HK-2 (cell line): Measurements from ENCODE around the gene VAMP2.

ENCODE experiments used
- DNase-seq: peaks from one replicate; pipeline ENCODE4 v3.0.0-alpha.2; 2018; ENCODE audit not compliant: unreplicated experiment

Gene VAMP2, protein sequence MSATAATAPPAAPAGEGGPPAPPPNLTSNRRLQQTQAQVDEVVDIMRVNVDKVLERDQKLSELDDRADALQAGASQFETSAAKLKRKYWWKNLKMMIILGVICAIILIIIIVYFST

DNA sequence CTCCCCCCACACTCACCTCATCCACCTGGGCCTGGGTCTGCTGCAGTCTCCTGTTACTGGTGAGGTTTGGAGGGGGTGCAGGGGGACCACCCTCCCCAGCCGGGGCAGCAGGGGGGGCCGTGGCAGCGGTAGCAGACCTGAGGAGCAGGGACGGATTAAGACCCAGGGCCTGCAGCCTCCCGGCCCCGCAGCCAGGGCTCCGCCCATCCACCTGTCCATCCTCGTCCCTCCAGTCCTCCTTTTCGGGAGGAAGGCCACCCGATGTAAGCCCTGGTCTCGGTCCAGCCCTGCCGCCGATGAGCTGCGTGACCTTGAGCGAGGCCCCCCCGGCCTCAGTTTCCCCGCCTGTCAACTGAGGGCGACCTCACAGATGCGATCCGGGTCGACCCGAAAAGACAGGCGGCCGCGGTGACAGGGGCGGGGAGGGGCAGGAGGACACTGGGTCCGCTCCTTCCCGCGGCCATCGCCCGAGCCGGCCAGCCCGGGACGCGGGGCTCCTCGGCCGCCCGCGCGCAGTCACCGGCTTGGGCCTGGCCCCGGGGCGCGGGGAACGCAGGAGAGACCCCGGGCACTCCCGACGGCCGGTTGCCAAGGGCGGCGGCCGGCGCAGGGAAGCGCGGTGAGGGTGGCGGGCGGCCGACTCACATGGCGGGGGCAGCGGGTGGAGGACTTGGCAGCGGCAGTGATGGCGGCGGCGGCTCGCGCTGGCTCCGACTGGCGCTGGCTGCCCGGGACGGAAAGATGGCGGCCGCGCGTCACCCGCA, at the start of gene VAMP2:
Gene VAMP2, minus strand, starts transcription at position 716 of the 764 bp plus-strand sequence. Its CDS starts 69 bp downstream, at position 647.
- peak; percentile 54 for DNase-seq

DNA sequence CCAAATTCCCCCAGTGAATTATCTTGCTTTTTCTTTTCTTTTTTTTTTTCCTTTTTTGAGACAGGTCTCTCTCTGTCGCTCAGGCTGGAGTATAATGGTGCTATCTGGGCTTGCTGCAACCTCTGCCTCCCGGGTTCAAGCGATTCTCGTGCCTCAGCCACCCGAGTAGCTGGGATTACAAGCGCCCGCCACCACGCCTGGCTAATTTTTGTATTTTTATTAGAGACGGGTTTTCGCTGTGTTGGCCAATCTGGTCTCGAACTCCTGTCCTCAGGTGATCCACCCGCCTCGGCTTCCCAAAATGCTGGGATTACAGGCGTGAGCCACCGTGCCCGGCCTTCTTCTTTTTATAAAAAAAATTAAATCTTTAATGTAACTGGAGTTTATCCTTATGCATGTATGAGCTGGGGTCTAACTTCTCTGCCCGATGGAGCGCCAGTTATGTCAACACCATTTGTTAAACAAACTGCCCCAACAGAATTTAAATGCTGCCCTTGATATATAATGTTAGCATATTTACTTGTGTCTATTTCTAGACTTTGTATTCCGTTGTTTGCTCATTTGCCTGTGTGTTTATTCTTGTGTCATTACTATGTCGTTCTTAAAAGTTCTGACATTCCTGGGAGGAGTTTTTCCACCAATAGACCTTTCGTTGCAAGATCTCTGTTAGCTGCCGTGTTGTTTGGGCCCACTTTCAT, 48.2 kb upstream of the VAMP2 start:
- peak; percentile 34 for DNase-seq

DNA sequence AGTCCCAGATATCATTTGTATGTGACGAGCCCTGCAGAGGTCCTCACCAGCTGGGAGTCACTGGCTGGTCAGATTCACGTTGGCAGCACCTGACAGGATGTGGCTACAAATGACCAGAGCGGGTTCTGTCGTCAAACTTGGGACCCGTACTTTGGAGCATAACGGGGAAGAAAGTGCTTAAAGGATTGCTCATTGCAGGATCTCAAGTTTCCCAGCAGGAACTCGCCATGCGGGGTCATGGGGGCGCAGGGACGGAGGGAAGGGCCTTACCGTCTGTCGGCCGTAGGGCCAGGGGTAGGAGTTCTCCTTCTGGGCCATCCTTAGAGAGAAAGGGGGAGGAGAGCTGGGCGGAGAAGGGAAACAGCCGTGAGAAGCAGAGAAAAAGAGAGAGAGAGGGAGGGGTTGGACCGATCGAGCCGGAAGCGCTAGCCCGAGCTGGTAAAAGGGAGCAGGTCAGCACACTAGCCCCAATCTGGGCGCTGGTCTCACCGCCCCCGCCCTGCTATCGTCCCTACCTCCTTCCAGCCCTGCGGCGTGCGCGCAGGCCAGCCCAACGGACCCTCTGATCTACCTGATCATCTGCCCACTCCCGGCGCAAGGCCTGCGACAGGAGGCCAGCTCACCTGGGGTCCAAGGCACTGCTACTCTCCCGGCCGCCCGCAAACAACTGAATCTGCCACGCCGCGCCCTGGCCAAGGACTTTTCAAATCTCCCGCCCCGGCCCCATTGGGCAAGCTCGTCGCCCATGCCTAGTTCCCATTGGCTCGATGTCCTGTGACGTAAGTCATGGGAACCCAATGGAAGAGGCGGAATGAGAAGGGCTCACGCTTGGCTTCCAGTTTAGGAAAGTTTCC, 47.4 kb upstream of the VAMP2 start, which contains the start of gene AURKB:
Gene AURKB, minus strand, starts transcription at position 669 of the 854 bp plus-strand sequence. Its CDS starts 351 bp downstream, at position 318.
- DNase-seq: peak; percentile 94

DNA sequence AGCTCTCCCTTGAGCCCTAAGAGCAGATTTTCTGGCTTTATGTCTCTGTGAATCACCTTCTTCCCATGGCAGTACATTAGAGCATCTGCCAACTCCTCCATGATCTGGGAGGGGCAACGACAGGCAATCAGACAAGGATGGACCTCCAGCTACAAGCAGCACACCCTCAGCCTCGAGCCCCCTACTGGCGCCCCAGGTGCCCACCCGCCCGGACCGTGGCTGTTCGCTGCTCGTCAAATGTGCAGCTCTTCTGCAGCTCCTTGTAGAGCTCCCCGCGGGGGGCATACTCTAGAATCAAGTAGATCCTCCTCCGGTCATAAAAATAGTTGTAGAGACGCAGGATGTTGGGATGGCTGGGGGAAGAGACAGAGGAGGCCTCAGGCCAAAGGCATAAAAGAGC, 43.8 kb upstream of the VAMP2 start:
- no peak for DNase-seq

DNA sequence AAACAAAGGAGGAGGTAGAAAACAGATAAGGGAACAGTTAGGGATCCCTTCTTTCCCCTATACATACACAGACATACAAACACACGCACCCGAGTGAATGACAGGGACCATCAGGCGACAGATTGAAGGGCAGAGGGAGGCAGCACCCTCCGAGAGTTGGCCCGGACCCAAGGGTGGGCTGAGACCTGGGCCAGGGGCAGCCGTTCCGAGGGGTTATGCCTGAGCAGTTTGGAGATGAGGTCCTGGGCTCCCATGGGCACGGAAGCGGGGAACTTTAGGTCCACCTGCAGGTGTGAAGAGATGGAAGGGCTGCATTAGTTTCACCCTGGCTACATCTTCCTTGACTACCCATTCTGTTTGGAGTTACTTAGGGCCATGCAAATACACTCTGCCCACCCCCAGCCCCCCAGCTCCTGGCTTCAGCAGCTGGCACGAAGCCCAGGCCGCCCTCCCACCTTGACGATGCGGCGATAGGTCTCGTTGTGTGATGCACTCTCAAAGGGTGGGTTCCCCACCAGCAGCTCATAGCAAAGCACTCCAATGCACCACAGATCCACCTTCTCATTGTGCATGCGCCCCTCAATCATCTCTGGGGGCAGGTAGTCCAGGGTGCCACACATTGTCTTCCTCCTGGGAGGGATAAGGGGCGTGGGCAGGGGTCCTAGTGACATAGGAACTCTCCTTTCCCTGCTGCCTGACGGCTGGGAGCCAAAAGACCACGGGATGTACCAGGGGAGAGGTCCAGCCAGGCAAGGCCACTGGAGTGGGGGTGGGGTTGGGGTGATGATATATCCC, 42.2 kb upstream of the VAMP2 start:
- DNase-seq: no peak

DNA sequence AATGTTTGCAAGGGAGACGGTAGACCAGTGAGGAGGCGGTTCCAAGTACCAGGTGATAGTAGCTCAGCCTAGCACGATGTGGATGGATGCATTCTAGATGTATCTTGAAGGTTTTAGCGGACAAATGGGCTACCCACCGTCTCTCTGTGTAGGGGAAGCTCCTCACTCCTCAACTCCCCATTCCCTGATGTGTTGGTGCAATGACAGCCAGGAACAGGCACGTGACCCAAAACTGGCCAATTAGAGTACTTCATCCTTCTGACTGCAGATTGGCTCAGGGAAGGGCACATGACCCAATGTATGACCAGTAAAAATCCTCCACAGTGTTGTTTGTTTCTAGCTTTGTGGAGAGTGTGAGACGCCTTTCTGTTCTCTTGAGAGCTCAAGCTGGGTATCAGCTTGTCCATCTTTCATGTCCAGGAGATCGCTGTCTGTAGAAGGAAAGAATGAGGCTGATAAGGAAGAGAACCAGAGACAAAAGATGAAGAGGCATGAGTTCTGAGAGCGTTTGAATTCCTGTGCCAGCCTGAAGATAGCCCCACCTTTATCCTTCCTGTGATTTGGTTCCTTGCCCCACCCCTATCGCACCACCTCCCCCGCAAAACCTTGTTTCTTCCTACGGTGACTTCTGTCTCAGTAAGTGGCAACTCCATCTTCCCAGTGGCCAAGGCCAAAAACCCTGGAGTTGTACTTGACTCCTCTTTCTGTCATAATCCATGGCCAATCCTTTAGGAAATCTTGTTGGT, 29.5 kb upstream of the VAMP2 start:
- DNase-seq: peak; percentile 79

DNA sequence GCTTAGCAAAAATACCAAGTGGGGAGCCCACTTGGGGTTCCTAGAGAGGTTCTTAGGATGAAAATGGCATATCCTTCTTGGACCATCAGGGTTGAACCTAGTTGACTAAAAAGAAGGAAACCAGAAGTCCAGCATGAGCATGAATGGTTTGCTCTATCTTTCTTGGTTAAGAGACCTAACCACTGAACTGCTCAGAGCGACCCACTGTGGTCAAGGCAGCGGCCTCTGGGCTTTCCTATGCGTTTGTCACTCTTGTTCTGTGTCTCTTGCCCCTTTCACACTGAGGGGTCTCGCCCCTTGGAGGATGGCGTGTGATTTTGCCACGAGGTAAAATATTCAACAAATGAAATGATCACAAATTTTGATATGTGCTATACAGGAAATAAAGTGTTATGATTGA, 27.8 kb upstream of the VAMP2 start:
- DNase-seq: no peak

DNA sequence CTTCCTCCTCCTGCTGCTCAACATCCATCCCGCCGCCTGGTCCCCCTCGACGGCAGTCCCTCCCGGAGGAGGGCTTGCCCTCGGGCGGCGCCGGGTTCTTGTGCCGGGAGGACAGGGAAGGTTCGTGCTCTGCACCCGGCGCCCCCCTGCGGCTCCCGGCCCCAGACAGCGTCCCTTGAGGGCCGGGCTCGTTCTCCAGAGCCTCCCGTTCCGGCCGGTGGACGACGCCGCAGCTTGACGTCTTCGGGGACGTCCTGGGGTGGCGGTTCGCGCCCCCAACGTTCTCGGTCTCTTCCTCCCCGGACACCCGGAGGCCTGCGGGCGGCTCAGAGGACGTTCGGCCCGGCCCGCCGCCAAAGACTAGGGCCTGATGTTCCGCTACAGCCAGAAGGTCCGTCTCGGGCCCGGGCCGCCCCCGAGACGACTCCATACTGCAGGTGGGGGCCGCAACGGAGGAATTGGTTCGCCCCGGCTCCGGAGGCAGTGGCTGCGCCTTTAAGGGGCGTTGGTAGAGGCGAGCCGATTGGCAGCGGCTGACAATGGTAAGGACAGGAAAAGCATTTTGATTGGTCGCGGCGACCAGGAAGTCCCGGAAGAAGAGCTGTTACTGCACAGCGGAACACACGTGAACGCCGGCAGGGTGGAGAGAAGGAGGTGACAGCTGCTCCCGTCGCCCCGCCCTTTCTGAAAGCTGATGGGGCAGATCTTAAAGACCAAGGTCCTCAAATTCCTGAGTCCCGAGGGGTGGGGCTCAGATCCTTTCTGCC, 27.1 kb upstream of the VAMP2 start, which contains the start of gene BORCS6:
Gene BORCS6, minus strand, starts transcription at position 470 of the 767 bp plus-strand sequence. Its CDS starts 40 bp downstream, at position 430.
- DNase-seq: peak; percentile 95

DNA sequence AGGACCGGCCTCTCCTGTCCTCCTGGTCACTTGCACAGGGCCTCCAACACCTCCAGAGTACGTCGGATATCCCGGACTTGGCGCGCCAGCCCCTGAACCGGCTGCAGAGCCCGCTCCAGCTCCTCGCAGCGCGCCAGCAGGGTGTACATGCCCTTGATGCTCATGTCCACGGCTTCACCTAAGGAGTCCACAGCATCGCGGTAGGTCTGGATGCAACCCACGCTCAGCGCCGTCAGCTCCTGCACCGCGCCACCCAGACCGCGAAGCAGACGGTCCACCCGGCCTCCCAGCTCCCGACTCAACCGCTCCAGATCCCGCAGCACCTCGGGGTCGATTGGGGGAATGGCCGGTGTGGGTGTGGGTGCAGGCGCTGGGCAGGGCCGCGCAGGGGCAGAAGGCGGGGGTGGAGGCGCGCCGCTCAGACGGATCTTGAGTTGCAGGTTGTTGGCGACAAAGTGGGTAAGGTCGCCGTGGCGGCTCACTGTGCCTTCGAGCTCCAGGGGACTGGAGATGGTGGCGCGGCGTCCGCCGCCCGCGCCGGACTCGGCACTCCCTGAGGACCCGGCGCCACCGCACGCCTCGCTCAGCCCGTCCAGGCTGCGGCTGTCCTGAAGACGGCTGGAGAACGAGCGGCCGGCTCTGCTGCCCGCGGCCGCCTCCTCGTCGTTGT, 26.4 kb upstream of the VAMP2 start:
- DNase-seq: peak; percentile 31

DNA sequence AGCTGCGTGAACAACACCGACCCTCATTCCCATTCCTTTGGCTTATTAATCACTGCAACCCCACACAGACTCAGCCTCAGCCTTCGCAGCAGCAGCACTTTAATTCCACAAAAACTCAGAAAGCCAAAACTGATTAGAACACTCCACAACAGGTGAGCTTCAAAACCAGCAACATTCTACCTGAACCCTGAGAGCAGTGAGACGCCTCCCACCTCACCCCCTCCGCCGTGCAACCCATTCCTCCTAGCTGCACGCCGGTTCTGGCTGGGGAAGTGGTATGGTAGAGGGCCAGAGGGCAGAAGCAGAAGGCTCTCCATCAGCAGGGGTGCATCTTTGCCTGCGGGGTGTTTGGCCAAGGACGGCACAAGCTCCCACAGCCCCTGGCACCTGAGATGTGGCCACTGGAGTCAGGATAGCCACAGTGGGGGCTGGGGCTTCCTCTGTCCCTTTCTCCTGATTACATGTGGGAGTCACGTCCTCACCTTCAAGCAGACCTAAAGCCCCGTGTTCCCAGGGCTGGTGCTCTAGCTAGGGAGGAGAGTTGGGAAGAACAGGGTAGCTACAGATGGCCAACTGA, 25.6 kb upstream of the VAMP2 start:
- DNase-seq: no peak

DNA sequence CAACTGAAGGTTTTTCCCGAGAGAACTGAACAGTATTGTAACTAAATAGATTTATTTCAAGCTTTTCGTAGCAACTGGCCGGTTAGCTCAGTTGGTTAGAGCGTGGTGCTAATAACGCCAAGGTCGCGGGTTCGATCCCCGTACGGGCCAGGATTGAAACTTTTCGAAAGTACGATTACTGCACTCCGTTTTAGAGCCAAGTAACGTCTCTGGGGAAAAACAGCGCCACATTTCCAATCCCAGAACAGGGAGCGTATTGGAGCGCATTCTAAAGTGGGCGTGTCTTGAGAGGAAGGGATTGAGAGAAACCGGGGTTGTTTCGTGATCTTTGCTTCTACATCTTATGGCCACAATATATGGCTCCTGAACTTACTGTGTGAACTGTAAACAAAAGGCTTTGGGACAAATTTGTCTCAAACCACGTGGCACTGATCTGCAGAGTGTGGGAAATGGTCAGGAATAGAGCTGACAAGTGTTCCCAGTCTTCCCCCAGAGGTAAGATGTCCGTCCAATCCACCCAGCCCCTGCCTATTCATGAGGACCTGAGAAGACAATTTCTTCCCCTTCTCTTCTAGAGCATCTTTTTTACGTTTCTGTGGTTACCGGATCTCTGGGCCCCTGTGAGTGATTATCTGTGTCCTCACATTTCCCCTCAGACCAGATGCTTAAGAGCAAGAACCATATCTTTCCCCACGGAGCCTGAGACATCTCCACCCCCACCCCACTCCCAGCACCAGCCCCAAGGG, 24.9 kb upstream of the VAMP2 start:
- peak; percentile 95 for DNase-seq

DNA sequence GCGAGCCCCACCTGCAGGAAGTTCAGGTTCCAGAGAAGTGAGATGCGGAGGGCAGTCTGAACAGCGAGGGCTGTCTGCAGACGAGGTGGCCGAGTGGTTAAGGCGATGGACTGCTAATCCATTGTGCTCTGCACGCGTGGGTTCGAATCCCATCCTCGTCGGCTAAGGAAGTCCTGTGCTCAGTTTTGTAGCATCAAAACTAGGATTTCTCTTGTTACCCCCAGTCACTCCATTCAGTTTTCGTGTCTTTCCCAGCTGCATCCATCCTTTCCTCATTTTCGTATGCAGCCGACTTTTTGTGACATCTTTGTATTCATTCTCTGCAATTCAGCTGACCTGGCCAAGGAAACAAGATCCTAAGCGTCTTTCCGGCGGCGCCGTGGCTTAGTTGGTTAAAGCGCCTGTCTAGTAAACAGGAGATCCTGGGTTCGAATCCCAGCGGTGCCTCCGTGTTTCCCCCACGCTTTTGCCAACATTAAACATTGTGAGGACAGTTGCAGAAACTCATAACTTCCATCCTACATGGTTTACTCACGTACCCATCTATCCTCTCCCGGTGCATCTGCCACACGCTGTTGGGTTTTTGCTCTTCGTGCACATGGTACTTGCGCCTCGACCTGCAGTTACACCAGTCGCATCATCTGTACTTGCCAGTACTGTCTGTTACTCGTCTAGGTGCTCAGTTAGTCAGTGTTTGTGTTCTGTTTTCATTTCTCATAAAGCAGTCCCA, 24.2 kb upstream of the VAMP2 start:
- peak; percentile 98 for DNase-seq

DNA sequence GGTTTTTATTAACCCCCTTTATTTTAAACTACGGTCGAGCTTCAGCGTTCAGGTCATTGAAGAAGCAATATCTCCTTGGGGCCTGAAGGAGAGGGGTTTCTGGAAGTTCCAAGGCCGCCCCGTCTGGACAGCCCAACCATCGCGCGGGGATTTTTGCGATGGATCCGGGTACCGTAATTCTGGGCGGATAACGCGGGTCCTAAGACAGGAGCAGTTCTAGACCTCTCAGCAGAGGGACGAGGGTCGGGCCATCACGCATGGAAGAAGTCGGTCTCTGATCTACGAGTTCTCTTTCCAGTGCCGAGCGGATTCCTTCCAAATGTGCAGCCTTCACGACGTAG, 23.7 kb upstream of the VAMP2 start:
- no peak for DNase-seq

DNA sequence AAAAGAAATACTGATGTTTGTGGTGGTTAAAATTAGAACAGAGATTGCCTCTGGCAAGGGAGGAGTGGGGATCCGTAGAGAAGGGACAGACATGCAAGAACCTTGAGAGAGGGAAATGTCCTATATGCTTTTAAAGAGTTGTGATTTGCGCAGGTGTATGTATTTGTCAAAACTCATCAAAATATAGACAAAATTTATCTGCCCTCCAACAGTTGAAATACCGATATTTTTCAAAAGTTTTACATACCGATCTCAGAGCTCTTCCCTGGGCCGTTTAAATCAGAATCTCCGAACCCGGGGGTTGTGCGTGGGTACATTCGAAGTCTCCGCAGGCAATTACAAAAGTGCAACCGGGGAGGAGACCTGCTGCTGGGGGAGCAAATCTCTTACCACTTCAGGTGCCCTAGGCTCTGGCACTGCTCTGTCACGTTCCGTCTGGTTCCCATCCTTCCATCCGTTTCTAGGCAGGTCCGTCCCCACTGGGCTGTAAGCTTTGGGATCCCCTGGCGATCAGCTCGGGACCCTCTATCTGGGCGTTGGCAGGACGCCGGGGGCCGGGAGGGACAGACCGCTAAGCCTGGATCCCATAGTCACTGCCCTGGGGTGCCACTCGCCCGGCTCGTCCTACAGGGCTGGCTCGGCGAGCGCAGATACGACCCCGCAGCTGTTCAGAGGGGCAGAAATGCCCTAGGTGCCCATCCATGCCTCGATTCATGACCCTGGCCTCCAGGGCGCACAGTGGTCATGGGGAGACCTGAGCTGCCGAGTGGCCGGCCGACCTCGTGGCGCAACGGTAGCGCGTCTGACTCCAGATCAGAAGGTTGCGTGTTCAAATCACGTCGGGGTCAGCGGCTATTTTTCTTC, 23.1 kb upstream of the VAMP2 start:
- peak; percentile 97 for DNase-seq

DNA sequence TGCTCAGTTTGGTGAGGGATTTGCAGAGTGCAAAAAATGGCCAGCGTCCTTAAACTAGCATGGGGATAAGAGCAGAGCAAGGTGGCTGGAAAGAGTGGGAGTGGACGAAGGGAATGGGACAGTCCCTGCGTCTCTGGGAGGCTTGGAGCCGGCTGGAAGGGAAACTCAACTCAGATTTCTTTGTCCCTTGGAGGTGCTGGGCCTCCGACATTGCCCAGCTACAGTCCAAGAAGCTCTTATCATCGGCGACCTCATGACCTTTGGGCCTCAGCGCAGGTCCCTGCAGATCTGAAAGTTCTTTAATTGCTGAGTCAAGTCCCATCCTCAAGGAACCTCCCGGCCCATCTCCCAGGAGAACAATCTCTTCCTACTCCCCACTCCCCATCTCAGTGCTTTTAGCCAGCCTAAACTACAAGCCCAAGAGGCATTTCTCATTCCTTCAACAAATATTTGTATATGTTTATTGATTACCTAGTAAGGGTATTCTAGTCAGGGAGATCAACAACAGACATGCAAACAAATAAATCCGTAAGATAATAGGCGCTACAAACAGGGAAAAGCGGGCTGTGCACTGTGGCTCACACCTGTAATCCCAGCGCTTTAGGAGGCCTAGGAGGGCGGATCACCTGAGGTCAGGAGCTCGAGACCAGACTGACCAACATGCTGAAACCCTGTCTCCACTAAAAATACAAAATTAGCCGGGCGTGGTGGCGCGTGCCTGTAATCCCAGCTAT, 14.4 kb upstream of the VAMP2 start:
- DNase-seq: no peak
